GM21825 (cell line): Measurements from ENCODE around the gene PHAX.
"Not testable (repeated sequence)": the region's sequence is repeated elsewhere in the genome, so short reads cannot be mapped to it uniquely, and the experiment has no call there.

Experiments
- ATAC-seq: cut with Tn5 transposase; IDR thresholded peaks from one replicate; pipeline ENCODE4 v1.9.1; 2021; ENCODE audit warnings: mild to moderate bottlenecking, moderate library complexity; ENCODE audit not compliant: unreplicated experiment

Gene PHAX, protein sequence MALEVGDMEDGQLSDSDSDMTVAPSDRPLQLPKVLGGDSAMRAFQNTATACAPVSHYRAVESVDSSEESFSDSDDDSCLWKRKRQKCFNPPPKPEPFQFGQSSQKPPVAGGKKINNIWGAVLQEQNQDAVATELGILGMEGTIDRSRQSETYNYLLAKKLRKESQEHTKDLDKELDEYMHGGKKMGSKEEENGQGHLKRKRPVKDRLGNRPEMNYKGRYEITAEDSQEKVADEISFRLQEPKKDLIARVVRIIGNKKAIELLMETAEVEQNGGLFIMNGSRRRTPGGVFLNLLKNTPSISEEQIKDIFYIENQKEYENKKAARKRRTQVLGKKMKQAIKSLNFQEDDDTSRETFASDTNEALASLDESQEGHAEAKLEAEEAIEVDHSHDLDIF

DNA sequence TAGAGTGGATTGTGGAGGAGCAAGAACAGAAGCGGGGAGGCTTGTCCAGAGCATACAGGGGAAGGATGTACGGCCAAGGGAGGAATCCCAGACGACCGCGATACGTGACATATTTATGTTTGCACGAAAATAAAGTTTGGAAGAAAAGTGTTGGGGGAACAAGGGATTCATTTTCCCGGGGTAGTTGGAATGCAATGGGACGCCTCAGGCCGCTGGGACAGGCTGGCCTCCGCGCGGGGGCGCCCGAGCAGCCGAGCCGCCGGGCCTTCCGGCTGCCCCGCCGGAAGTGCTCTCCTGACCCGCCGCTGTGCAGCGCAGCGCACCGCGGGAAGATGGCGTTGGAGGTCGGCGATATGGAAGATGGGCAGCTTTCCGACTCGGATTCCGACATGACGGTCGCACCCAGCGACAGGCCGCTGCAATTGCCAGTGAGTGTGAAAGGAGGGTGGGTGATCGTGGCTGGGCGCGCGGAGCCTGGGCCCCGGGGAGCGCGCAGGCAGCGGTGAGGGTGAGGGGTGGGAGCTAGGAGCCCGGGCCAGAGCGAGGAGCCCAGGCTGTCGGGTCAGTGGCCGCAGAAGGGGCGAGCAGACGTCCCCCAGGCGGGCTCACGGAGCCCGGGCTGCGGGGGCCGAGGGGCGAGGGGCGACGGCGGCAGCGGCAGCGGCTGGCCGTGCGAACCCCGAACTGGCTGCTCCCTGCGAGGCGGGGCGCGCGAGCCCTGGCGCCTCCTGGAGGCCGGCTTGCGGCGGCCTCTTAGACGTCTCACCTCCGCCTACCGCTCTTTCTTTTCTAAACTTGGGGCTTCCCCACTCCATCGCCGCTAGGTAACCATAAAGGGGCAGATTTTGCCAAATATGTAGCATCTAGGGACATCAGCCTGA, at the start of gene PHAX:
TSS of gene PHAX (plus strand) at position 317 of the 881 bp plus-strand sequence. CDS start at position 333, 16 bp downstream.
- peak; percentile 97 for ATAC-seq

DNA sequence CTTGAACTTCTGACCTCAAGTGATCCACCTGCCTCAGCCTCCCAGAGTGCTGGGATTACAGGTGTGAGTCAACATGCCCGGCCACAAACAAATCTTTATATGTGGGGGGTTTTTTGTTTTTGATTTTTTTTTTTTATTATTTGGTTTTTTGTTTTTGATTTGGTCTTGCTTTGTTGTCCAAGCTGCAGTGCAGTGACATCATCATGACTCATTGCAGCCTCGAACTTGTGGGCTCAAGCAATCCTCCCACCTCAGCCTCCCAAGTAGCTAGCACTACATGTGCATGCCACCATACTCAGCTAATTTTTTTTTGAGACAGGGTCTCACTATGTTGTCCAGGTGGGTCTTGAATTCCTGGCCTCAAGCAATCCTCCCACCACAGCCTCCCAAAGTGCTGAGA, 48.1 kb upstream of the PHAX start:
- ATAC-seq, result no peak

DNA sequence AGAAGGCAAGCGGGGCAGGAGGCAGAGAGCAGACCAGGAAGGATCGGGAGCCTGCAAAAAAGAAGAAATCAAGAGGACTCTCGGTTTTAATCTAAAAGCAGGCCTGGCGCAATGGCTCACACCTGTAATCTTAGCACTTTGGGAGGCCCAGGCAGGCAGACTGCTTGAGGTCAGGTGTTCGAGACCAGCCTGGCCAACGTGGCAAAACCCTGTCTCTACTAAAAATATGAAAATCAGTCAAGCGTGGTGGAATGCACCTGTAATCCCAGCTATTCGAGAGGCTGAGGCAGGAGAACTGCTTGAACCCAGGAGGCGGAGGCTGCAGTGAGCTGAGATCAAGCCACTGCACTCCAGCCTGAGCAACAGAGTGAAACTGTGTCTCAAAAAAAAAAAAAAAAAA, 45.6 kb upstream of the PHAX start:
- not testable (repeated sequence) for ATAC-seq

DNA sequence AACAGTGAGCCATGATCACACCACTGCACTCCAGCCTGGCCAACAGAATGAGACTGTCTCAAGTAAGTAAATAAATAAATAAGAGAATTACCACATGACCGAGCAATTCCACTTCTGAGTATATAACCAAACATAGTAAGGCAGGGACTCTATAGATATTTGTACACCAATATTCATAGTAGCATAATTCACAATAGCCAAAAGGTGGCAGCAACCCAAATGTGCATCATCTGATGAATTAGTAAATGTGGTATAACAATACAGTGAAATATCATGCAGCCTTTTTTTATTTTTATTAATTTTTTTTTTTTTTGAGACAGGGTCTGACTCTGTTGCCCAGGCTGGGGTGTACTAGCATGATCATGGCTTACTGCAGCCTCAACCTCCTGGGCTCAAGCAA, 38.8 kb upstream of the PHAX start:
- ATAC-seq, result no peak

DNA sequence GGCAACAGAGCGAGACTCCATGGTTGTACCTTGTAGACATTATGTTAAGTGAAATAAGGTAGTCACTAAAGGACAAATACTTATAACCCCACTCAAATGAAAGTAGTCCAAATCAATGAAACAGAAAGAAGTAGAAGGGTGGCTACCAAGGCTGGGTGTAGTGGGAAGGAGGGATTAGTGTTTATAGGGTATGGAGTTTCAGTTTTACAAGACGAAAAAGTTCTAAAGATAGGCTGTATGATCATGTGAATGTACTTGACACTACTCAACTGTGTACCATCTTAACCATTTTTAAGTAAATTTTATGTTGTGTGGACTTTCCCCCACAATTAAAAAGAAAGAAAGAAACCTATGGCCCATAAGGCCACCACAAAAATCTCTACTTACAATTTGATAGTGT, 37.9 kb upstream of the PHAX start:
- ATAC-seq, result peak; percentile 94

DNA sequence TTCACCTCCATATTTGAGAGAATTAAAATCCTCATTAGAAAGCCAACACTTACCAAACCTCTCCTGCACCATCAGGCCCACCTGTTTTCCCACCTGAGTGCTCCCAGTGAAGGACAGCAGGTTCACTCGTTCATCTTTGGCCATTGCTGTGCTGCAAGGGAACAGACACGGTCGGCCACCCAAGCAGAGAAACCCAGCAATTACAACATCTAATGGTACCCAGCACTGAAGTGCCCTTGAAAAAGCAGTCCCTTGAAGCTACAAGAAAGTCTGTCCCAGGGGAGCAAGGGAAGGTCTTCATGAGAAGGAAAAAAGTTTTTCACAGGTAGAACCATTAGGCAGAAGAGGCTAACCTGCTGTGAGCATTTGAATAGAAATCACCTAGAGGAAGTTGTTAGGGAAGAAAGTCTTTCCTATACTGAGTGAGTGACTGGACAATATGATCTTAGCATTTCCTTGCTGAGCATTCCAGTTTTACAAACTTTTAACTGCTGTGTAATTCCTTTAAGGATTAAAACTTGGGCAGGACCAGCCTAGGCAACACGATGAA, 32.5 kb upstream of the PHAX start:
- ATAC-seq, result no peak

DNA sequence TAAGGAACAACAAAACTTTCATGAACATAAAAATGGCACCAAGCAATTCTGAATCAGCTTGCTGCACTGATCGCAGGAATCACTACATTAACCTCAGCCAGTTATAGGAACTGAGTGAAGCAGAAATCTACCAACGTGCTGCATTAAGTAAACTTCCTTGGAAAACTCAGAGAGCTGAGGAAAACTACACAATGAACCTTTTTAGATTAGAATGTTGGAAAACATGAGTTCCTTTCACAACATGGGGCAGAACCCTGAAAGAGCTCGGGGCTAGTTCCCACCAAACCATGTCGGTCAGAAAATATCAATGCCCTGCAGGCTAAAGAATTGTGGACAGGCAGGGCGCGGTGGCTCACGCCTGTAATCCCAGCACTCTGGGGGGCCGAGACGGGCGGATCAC, 25.1 kb upstream of the PHAX start:
- ATAC-seq, result no peak

DNA sequence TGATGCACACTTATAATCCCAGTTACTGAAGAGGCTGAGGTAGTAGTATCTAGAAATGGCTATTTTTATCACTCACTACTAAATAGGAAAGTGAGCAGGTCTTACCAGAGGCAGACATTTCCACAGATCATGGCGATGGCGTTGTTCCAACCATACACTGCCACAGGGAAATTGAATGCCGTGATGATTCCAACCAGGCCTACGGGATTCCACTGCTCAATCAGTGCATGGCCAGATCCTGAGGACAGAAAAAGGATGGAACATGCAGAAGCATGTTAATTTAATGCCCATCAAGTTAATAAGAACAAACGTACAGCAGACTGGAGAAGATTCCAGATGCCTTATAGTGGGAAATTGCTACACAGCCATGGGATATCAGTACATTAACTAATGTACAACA, 23.8 kb upstream of the PHAX start:
- no peak for ATAC-seq

DNA sequence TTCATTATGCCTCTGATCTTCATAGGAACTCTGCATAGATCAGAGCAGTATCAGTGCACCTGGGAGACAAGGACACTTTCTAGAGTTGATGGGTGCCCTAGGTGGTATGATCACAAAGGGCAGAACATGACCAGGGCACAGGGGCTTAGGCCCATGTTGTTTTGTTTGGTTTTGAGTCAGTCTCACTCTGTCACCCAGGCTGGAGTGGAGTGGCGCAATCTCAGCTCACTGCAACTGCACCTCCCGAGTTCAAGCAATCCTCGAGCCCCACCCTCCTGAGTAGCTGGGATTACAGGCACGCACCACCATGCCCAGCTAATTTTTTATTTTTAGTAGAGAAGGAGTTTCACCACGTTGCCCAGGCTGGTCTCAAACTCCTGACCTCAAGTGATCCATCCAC, 23.3 kb upstream of the PHAX start:
- no peak for ATAC-seq

DNA sequence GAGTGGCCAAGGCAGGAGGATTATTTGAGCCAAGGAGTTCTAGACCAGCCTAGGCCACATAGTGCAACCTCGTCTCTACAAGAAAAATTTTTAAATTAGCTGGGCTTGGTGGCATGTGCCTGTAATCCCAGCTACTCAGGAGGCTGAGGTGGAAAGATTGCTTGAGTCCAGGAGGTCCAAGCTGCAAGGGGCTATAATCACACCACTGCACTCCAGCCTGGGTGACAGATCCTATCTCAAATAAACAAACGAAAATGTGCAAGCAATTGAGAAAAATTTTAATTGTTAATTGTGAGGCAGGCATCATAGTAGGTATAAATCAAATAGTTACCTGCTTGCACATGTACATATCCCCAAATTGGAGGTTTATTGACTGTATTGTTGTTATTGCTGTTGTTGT, 21.0 kb upstream of the PHAX start:
- ATAC-seq, result no peak

DNA sequence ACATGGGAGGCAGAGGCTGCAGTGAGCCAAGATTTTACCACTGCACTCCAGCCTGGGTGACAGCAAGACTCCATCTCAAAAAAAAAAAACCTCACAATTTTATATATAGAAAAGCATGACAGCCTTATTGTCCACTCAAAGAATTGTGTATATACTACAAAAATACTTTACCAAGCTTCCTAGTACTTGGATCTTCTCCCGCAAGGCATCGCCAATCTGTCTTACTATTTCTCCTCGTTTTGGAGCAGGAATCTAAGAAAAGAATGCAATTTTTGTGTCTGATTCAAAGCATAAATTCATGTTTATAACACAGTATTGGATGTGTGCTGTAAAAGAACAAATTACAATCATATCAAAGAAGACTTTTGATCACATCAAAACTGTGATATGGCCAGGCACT, 17.0 kb upstream of the PHAX start:
- no peak for ATAC-seq

DNA sequence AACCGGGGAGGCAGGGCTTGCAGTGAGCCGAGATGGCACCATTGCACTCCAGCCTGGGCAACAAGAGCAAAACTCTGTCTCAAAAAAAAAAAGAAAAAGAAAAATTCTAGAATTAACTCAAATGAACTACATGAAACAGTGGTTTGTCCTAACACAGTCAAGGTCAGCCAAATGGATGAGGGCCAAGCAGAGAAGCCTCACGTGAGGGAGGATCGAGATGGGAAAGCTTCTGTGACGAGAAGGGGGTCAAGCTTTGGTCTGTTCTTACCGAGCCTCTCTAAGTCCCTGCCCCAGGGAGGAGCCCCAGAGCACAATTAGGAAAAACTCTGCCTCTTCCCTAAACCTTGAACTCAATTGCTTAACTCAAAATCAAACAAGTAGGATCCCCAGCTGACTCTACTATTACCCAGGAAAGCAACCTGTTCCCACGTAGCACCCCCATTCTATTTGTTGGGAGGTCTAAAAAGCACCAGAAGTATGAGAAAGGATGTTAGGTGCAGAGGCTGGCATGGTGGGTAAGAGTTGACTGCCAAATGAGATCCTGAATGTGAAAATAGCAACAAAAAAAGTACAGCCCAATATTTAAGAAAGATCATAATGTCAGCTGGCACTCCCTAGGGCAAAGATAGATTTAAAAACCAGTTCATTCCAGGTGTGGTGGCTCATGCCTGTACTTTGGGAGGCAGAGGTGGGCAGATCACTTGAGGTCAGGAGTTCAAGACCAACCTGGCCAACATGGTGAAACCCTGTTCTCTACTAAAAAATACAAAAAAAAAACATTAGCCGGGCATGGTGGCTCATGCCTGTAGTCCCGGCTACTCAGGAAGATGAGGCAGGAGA, 13.0 kb upstream of the PHAX start:
- ATAC-seq, result no peak

DNA sequence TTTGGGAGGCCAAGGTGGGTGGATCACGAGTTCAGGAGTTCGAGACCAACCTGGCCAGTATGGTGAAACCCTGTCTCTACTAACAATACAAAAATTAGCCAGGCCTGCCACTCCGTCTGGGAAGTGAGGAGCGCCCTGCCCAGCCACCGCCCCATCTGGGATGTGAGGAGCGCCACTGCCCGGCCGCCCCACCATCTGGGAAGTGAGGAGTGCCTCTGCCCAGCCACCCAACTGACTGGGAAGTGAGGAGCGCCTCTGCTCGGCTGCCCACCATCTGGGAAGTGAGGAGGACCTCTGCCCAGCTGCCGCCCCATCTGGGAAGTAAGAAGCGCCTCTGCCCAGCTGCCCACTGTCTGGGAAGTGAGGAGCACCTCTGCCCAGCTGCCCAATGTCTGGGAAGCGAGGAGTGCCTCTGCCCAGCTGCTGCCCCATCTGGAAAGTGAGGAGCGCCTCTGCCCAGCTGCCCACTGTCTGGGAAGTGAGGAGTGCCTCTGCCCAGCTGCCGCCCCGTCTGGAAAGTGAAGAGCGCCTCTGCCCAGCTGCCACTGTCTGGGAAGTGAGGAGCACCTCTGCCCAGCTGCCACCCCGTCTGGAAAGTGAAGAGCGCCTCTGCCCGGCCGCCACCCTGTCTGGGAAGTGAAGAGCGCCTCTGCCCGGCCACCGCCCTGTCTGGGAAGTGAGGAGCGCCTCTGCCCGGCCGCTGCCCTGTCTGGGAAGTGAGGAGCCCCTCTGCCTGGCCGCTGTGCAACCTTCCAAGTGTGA, 11.0 kb upstream of the PHAX start:
- no peak for ATAC-seq

DNA sequence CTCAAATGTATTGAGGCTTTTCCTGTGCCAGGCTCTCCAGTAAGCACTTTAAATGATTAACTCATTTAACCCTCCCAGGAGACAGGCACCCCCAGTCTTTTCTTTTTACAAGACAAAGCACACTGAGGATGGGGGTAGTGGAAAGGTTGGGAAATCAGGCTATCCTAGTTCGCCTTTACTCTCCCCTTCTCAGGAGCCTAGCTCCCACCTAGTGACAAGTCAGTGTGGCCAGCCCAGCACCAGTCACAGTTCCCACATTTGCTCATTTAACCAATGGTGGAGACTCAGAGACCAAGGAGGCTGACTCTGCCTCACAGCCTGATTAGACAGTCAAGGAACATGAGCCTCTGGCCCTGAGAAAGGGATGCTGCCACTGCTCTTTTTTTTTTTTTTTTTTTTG, 9.2 kb upstream of the PHAX start:
- no peak for ATAC-seq

DNA sequence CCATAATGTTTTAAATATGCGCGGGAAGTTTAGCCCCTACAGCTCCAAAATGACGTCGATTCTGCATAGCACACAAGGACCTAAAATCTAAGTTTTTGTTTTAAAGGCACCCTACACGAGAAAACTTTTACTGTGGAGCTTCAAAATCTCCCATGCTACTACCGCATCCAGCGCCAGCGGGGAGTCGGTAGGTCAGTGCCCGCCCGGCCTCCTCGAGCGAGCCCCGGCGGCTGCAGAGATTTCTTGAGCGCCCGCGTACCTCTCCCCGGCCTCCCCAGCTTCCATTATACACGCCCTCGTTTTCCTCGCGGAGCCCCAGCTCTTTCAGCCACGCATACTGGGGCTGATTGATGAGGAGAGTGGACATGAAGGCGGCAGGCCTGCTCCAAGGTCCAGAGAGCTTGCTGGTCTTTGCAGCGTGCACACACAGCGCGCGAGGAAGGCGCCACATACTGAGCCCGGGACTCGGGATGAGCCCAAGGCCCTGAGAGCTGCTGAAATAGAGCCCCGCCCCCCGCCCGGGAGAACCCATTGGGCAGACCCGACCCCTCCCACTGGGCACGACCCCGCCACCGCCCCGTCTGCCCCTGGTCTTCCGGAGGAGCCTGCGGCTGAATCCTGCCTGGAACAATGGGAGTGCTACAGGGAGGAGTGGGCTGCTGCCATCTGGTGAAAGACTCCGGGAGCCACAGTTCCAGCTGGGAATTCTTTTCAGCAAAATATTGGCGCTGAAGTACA, 5.8 kb upstream of the PHAX start, which contains the start of gene ALDH7A1:
TSS of gene ALDH7A1 (minus strand) at position 472 of the 738 bp plus-strand sequence. CDS start at position 451, 21 bp downstream.
- ATAC-seq, result peak; percentile 77

DNA sequence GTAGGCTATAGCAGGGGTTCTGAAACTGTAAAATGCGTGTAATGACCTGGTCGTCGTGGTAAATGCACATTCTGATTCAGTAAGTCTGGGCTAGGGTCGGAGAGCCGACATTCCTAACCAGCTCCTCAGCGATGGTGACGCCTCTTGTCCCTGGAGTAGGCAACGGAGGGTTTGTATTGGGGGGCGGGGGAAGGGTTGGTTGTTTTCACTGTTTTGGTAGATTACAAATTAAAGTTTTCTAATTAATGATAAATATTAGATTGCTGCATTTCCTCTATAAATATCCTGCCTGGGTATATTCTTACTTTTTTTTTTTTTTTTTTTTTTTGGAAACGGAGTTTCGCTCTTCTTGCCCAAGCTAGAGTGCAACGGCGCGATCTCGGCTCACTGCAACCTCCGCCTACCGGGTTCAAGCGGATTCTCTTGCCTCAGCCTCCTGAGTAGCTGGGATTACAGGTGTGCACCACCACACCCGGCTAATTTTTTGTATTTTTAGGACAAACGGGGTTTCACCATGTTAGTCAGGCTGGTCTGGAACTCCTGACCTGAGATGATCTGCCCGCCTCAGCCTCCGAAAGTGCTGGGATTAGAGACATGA, 5.2 kb upstream of the PHAX start:
- no peak for ATAC-seq

DNA sequence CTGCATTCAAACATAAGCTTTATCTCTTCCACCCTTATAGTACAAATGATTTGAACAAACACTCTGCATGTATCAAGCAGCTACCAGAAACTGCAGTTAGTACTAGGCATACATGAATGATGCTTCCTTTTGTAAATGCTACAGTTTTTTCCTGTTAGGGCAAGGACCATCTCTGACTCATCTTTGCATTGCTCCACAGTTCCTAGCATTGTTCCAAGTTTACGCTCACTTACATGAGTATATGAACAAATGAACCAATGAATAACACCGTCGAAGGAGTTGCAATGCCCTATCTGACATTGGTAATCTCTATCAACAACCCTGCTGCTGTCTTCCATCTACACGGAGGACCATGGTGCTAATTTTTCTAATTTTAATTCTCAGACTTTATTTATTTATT, 3.6 kb upstream of the PHAX start:
- ATAC-seq, result no peak

DNA sequence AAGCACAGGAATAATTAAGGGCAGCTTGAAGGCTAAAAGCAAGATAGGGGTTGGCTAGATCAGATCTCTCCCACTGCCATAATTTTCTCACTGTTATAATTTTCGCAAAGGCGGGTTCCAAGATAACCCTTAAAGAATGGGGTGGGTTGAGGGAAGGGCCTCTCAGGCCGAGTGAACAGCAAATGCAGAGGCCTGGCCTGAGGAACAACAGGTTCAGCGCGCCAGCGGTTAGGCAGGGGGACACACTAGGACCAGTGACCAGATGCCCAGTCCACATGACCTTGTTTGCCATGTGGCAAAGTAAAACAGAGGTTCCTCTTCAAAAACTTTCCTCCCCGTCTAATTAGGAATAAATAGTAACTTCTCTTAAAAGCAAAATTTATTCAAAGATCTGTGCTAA, 1.2 kb upstream of the PHAX start:
- ATAC-seq, result no peak
